ENCODE data around the gene SCYL2.
"Not testable (repeated sequence)": the region's sequence is repeated elsewhere in the genome, so short reads cannot be mapped to it uniquely, and the experiment has no call there.

Gene SCYL2

DNA sequence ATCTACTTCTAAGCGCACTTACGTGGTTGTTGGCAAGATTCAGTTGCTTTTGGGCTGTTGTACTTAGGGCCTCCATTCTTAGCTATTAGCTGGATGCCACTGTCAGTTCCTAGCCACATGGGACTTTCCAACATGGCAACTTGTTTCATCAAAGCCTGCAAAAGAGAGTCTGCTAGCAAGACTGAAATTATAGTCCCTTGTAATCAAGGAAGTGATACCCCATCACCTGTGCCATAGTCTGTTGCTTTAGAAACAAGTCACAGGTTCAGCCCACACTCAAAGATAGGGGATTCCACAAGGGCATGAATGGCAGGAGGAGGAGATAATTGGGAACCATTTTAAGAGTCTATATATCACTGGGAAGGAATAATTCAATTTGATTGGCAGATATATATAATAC is 62.8 kb downstream of the SCYL2 start:
- no peak for DNase-seq (ENCODE audit: low spot score)

DNA sequence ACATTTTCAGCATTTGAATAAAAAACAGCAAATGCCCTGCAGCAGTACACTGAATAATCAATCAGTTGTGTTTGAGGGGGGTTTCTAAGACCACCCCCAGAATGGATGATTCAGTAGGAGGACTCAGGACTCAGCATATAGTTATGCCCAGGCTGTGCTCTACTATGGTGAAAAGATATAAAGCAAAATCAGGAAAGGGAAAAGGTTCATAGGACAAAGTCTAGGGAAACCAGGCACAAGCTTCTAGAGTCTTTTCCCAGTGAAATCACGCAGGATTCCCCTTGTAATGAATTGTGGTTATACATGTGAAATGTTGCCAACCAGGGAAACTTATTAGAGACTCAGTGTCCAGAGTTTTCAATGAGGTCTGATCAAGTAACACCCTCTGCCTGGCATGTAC is 64.9 kb downstream of the SCYL2 start:
- no peak for DNase-seq (ENCODE audit: low spot score)

GRCh38 chr12:100332852-100333251 is 65.9 kb downstream of the SCYL2 start:
- DNase-seq (ENCODE audit: low spot score): no peak

- DNase-seq (ENCODE audit: low spot score): no peak
Observed at GRCh38 chr12:100337299-100337698, 70.3 kb downstream of the SCYL2 start.

DNA sequence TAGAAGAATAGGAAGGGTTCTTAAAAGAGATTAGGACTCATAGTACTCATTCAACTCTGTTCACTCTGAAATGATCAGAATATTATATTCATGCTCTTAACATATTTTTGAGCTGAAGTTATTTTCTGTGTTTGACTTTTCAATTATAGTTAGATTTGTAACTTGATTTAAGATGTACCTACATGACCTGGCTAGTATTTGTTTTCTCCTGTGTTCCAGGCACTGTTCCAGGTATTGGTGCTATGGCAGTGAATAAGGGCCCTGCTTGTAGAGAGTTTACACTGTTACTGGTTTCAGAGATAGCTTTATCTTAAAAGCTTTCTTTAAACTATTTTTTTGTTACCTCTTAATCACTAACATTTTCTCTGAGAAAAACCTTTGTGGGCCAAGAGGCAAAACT is 70.8 kb downstream of the SCYL2 start:
- DNase-seq (ENCODE audit: low spot score): no peak

DNA sequence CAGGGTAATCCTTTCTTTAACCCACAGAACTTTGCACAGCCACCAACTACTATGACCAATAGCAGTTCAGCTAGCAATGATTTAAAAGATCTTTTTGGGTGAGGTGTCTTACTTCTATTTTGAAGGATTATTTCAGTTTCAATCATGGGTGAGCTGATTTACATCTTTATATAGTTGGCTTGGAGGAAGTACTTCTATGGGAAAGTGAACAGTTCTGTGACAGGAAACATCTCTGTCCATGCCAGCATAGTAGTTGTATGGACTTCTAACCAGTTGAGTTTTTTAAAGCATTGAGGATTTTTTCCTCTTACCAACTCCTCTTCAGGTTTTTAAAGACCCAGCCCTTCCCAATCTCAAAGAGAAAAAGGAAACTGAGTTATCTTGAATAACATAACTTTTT is 72.1 kb downstream of the SCYL2 start:
- DNase-seq (ENCODE audit: low spot score): no peak

GRCh38 chr12:100342897-100343296 is 75.9 kb downstream of the SCYL2 start:
- DNase-seq (ENCODE audit: low spot score): not testable (repeated sequence)

DNA sequence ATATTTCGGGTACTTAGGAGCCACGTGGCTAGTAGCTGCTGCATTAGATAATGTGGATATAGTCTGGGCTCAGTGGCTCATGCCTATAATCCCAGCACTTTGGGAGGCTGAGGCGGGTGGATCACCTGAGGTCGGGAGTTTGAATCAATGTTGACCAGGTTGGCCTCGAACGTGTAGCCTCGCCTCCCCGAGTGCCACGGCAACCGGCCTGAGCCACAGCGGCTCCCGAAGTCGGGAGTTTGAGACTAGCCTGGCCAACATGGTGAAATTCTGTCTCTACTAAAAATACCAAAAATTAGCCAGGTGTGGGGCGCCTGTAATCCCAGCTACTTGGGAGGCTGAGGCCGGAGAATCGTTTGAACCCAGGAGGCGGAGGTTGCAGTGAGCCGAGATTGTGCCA is 77.4 kb downstream of the SCYL2 start:
- DNase-seq (ENCODE audit: low spot score): not testable (repeated sequence)

DNA sequence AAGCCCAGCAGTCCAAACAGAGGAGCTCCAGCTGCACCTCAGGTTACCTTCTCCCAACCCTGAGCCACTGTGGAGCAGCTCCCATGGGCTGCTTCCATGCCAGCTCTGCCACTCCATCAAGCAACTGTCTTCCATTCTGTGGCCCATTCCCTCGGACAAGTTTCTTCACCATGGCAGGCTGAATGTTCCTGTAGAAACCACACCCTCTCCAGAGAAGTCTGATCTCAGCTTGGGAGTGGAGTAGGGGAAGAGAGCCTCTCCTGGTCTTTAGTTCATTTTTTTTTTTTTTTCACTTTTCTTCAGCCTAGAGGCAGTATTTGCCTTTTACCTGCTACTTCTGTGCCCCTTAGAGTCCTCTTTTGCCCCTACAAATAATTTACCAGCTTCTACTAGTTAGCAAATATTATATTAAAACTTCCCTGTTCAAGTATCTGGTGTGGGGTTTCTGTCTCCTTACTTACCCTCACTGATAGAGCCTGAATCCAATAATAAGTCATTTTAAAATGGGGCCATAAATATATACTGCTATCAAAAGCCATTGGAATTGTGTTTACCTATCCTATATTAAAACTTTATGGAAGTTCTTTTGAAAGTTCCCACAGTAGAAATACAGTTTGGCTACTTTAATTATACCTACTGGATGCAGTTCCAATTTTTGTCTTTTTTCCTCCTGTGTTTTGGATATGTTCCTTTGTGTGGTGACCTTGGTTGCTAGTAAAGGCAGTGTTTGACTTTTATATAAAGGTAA is 78.2 kb downstream of the SCYL2 start:
- no peak for DNase-seq (ENCODE audit: low spot score)

DNA sequence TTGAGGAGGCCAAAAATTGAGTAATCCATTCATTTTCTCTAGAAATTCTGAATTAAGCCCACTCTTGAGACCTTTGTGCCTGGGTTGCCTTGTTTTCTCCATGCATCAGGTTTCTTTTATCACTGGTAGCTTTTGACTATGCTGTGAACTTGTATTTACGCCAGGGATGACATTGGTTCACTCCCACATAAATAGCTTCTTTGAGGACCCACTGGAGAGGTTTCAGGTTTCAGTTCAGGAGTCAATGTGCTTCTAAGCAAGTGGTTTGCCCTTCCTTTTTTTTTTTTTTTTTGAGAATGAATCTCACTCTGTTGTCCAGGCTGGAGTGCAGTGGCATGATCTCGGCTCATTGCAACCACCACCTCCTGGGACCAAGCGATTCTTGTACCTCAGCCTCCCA is 79.7 kb downstream of the SCYL2 start:
- DNase-seq (ENCODE audit: low spot score): no peak

DNA sequence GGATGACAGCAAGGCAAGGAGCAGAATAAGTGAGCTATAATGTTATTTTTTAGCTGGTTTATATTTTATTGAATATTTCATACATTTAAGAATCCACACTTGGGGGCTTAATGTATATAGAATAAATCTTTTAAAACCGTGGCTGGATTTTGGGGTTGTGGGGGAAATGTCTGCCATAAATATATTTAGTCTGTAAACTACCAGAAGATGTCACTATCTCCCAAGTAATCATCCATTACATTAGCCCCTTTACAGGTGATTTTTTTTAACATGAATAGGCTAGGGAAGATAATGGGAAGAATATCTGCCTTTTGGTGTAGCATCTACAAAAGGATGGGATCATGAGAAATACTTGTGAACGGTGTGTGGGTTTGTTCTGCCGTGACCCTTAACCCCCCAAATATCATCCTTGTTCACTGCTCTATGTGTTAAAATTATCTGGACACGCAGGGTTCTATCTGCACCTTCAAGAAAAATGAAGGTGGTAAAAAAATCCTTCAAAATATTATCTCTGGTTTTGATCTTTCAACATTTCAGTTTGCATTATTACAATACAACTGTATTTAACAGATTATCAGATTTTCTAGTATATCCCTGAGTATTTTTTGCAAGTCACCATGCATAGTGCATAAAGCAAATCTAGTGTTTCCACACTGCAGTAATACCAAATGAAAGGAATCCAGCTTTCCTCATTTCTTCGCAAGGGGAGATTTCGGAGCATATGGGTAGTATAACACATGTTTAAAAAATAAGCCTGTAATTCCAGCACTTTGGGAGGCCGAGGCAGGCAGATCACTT is 81.9 kb downstream of the SCYL2 start:
- DNase-seq (ENCODE audit: low spot score): peak; percentile 53

DNA sequence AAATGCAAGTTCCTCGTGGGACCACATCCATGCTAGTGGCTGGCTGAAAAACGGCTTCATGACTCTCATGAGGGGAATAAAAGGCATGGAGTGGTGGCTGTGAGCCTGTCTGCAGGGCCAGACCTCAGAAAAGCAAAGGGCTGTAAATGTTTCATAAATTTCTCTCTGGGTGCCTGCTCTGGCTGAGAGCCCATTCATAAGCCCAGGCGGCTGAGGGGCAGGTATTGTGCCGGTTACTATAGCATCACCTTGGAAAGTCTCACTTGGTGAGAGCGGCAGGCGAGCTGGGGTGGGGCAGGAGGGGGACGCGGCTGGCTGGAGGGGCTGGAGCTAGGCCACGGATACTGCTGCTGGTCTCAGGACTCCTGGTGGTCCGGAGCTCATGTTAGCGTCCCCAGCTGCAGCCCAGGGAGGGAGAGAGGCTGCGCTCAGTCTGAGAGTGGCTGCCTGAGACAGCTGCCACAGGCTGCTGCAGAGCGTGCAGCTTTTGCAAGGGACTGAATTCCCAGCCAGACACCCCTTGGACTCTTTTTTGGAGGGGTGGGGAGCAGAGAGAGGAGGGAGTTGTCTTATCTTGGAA is 89.8 kb downstream of the SCYL2 start, which contains the start of gene SLC17A8:
Gene SLC17A8, plus strand, starts transcription at position 431 of the 580 bp plus-strand sequence. CDS start 318 bp downstream, outside the sequence.
- peak; percentile 25 for DNase-seq (ENCODE audit: low spot score)

DNA sequence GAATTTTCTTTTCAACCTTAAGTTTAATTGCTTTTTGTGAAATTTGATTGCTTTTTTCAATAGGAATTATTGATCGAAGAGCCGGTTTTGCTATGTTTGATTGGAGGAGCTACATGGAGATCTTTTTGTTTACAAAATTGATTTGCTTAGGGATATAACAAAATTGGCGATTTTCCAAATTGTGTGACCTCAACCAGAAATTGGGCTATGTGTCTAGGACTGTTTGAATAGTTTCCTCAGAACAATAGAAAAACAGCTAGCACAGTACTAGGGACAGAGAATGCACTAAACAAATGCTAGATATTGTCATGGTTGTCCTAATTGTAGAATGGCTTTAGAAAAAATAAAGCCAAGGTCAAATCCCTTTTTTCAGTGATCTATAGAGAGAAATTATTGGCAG is 92.3 kb downstream of the SCYL2 start:
- no peak for DNase-seq (ENCODE audit: low spot score)

DNA sequence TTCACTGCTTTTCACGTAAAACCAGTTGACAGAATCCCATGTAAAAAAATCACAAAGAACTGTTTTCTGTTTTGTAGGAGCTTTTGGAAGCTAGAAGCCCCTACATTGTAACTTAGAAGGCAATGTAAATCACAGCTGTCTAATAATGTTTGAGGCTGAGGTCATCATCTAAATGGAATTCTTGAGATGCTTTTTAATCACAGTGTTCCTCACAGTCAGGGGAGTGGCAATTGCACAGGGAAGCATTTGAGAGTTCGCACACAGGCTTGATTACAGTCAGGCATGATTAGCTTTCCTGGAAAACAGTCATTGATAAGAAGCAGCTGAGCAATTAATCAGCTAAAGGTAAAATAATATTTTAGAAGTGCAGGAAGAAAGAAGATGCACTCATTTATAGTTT is 92.8 kb downstream of the SCYL2 start:
- peak; percentile 71 for DNase-seq (ENCODE audit: low spot score)

GRCh38 chr12:100360450-100360849 is 93.5 kb downstream of the SCYL2 start:
- no peak for DNase-seq (ENCODE audit: low spot score)

DNA sequence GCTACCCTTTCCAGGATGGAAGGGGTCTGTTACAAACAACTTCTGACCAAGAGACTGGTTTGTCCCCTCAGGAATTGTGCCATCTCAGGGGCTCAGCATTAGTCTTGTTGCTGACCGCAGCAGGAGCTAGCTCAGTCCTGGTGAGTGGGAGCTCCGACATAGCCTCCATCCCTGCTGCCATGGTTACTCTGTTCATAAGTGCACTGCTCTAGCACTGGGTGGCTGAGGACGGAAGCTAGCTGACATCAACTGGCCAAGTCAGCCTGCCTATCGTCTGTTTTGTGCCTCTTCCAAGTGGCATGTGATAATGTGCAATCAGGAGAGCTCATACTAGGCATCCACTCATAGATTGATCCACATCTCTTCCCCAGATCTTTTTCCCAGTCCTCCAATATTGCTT is 97.3 kb downstream of the SCYL2 start:
- DNase-seq (ENCODE audit: low spot score): no peak

- DNase-seq (ENCODE audit: low spot score): no peak
Observed at GRCh38 chr12:100365411-100365810, 98.4 kb downstream of the SCYL2 start.

DNA sequence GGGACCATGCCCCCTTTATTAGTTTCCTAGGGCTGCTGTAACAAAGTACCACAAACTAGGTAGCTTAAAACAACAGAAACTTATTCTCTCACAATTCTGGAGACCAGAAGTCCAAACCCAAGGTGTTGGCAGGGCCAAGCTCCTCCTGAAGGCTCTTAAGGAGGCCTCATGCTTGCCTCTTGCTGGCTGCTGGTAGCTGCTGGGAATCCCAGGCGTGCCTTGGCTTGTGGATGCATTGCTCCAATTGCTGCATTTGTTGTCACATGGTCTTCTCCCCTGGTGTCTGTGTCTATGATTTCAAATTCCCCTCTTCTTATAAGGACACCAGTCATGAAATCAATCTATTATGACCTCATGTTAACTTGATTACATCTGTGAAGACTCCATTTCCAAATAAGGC is 101.1 kb downstream of the SCYL2 start:
- DNase-seq (ENCODE audit: low spot score): no peak

DNA sequence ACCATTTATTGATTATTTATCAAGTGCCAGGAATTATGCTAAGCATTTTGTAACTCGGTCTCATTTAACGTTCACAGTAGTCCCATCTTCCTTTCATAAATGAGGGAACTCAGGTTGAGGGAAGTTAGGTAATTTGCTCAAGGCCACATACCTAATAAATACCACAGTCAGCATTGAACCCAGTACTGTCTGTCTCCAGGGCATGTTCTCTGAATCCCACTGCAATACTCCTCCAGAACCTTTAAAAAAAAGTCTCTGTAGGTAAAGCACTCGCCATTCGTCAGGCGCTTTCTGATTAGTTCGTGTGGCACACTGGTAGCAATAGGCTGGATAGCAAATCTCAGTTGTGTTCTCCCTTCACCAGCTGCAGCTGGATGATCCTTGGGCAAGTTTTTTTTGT is 104.2 kb downstream of the SCYL2 start:
- DNase-seq (ENCODE audit: low spot score): no peak

- DNase-seq (ENCODE audit: low spot score): no peak
Observed at GRCh38 chr12:100372853-100373640, 106.1 kb downstream of the SCYL2 start.

DNA sequence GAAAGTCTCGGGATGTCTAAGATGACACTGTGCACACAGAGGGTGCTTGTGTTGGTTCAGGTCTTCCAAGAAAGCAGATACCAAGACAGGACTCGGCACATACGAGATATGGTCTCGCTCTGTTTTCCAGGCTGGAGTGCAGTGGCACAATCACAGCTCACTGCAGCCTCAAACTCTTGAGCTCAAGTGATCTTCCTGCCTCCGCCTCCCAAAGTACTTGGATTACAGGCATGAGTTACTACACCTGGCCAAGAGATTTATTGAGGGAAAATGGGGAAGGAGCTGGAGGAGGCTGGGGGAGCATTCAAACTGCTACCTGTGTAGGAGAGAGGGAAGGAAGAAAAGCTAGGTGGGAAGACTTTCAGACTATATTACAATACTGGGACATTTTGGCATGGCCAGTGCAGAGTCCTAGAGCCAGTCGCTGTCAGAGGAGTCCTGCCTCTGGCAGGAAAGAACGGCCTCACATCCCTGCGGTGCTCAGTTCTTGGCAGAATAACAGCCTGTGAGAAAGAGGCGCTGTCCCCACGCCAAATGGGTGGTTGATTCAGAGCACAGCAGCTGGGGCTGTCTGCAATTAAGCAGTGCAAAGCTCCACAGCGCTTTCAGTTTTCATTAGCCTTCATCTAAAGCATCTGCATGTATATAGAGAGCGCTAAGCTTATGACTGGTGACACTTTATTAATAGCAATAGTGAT is 108.2 kb downstream of the SCYL2 start:
- peak; percentile 27 for DNase-seq (ENCODE audit: low spot score)

DNA sequence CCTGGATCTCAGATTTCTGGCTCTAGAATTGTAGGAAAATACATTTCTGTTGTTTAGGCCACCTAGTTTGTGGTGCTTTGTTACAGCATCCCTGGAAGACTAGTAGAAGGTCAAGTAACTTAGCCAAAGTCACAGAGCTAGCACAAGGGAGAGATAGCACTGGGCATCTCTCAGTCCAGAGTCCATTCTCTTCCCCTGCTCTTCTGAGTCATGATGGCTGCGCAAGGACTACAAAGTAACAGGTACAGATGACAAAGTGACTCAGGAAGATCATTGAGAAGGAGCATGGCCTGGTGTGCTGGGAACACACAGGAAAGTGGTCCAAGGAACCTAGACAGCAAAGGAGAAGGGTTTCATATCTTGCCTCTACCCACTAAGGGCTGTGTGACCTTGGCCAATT is 109.2 kb downstream of the SCYL2 start:
- no peak for DNase-seq (ENCODE audit: low spot score)

Data from kidney tubule cell (primary cell).